HG02870 (cell line): ENCODE data around the gene FAM131C.

ENCODE experiments used
- ATAC-seq: cut with Tn5 transposase; IDR thresholded peaks from one replicate; pipeline ENCODE4 v1.9.1; 2021; ENCODE audit warnings: mild to moderate bottlenecking, moderate library complexity; ENCODE audit not compliant: unreplicated experiment

Gene FAM131C

DNA sequence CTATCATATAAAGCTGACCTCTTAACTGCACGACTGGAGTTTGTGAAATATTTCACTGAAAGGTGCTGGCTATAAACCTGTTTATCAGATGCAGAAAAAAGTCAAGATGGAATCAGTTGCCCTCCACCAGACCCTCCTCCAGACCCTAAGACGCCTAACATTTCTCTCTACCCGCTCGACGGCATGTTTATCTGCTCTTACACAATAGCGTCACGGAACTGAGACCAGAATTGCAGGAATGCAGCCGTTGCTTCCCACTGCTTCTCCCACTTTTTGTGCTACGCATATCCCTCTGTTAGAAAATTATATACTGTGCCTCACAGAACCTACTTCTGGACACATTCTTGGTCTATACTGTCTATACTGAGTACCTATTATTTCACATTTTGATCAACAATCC is 28.2 kb upstream of the FAM131C start:
- no peak for ATAC-seq

DNA sequence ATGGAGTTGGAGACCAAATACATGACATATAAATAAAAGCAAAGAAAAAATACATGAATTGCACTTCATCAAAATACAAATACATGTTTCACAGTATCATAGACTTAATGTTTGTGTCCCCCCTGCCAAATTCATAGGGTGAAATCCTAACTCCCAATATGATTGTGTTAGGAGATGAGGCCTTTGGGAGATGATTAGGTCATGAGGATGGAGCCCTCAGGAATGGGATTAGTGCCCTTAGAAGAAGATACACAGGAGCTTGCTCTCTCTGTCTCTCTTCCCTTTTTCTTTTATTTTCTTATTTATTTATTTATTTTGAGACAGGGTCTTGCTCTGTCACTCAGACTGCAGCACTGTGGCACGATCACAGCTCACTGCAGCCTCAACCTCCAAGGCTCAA is 26.0 kb upstream of the FAM131C start:
- ATAC-seq = no peak

DNA sequence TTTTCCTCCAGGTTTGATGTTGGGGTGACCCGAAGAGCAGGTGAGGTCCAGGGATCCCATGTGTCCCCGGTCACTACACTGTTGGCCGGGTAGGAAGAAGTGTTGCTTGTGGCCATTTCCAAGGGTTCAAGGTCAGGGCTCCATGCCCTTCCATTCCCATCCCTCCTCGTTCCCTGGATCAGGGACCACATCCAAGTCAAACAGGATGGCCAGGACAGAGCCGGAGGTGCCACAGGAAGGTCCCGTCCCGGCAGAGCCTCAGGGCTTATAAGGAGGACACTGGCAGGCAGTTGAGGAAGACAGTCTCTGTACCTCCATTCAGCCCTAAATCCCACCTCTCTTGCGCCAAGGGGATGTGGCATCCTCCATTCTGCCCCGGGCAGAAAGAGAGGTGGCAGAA is 22.0 kb upstream of the FAM131C start:
- ATAC-seq = no peak

DNA sequence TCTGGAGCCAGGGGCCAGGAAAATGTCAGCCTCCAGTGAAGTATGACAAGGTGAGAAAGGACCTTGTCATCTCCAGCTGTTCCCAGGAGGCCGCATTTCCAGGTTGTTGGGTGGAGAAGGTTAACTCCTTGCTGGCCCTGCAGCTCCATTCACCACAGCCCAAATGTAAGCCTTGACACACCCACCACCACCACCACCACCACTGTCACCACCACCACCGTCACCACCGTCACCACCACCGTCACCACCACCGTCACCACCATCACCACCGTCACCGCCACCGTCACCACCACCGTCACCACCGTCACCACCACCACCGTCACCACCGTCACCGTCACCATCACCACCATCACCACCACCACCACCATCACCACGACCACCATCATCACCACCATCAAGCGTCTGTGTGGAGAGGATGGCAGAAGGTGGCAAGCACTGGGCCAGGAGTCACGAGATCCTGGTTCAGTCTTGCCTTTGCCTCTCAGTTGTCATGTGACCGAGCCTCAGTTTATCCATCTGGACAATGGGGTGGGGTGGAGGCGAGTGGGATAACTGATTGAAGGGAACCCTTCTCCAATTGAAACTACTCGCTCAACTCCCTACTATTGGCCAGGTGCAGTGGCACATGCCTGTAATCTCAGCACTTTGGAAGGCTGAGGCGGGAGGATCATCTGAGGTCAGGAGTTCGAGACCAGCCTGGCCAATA is 21.2 kb upstream of the FAM131C start:
- no peak for ATAC-seq

DNA sequence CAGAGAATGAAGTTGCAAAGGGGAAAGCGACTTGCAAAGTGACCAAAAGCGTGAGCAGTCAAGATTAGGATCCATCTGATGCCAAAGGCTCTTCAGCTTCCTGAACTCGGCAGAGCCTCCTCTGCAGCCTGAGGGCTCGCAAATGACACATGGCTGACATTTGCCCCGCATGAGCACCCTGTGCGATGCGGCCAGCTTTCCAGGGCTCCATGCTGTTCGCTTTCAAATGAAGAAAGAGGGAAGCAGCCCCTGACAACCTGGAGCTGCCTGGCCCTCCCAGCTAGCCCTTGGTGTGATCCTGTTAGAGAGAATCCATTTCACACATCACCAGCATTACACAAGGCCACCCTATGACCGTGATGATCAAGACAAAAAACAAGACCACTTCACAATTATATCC is 20.2 kb upstream of the FAM131C start:
- ATAC-seq = no peak

DNA sequence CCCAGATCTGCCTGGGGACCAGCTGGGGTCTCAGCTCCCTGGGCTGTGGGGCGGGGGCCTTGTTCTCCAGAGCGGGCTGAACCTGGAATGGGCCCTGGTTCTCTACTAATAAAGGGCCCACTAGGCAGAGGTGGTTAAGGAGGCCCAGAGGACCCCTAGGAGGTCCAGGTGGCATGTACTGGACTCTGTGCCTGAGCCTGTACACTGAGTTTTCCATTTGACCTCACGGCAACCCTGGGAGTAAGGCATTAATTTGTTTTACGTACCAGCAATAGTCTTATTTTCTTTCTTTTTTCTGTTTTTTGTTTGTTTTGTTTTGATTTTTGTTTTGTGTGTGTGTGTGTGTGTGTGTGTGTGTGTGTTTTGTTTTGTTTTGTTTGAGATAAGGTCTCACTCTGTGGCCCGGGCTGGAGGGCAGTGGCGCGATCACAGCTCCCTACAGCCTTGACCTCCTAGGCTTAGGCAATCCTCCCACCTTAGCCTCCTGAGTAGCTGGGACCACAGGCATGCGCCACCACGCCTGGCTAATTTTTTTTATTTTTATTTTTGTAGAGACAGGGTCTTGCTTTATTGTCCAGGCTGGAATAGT is 19.6 kb upstream of the FAM131C start:
- no peak for ATAC-seq

DNA sequence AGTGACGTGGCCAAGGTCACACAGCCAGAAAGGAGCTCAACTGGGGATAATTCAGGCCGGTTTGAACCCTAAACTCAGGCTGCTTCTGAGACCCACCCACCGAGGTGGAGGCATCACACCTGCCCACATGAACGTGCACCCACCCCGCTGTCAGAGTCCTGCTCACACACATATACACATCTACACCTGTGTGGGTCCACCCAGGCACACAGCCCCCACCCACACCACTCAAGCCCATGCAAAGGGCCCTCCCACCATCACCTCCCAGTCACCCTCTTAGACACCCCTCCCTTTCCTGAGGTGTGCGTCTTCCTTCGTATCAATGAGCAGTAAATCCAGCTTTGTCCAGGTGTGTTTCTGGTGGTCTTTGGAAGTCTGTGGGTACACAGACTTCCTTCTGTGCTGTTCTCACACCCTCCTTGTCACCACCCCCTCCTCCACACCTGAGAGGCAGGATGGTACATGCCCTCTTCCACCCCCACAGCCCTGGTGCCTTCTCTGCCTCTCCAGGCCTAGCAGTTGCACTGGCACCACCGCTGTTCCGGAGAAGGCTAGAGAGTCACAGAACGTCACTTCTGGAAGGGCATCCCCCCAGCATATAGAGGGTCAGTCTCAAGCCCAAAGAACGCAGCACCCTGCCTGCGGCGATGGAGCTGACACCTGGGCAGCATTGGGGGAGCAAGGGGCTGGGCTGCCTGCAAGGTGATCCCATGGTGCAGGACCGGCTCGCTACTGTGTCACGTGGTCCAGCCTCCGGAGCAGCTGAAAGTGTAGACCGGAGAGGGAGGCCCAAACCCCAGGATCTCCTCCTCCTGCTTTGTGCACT is 18.9 kb upstream of the FAM131C start:
- ATAC-seq = no peak

DNA sequence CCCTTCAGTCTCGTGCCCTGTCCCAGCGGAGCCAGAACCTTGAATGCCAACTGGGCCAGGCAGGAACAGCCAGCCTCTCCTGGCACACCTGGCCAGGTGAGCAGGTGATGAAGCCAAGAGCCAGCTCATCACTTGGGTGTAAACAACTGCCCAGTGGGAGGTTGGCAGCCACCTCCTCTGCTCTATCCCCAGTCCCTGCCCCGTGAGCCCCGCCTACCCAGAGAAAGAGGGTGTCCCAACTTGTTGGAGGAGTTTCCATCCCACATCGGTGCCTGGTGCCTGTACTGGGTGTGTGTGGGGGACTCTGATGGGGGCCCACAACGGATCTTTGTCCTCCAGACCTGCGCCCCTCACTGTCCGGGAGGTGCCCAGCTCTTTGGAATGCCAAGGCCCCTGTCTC is 17.8 kb upstream of the FAM131C start:
- ATAC-seq = no peak

DNA sequence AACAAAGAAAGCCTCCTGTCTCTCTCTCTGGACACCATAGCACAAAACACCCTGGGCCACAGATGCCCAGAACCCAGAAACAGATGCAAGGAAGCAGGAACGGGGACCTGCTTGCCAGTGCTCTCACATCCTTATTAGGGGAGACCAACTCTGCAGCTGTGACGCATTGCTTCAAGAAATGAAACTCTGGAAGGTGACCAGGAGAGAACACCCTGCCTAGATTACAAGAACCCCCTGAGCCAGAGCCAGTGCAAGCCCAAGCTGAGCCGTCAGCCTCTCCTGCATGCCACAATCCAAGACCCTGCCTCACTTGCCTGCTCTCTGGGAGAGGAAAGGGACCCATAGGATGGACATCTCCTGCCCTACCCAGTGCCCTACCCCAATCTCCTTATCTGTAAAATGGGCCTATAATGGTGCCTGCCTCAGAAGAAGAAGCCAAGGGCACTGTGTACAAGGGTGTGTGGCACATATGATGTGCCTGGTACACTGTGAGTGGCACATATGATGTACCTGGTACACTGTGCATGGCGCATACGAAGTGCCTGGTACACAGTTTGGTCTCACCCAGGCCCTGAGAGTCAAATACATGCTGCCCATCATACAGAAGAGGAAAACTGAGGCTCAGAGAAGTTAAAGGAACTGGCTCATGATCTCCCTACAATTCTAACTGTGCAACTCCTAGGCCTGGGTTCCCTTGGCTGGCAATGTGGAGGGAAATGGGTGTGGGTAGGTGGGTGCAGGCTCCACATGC is 16.8 kb upstream of the FAM131C start:
- ATAC-seq = no peak

DNA sequence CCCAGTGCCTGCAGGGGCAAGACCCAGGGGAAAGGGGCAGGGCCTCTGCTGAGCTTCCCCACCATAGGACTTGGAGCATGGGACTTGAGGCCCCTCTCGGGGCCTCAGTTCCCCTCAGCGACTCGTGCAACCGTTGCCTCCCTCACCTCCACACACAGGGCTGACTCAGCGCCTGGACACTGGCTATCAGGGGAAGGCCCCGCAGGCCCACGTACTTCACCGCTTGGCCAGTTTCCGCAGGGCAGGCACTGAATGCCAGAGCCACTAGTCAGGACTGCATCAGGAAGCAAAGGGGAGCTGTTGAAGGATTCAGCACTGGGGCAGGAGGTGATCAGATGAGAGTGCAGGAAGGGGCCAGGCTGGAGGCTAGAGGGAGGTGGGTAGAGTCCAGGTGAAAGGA is 15.5 kb upstream of the FAM131C start:
- no peak for ATAC-seq

DNA sequence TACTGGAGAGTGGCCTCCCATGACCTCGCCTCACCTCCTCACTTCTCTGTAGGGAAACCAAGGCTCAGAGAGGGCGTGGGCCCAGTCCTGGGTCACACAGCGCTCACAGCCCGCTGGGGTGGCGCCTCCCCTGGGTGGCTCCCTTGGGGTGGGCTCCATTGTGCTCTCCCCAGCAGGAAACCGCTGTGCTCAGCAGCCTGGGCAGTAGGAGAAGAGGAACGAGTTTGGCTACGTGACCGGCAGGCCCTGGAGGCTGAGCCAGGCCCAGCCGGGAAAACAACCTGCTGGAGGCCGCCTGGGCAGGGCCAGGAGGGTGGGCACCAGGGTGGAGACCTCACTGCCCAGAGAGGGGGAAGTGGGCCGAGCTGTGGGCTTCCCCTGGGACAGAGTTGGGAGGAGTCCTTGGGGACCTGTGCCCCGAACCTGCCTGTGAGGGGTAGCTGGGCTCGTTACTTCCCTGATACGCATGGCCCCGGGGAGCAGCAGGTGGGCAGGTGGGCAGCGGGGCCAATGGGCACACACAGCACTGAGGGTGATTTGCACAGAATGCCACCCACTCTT is 15.0 kb upstream of the FAM131C start:
- no peak for ATAC-seq

DNA sequence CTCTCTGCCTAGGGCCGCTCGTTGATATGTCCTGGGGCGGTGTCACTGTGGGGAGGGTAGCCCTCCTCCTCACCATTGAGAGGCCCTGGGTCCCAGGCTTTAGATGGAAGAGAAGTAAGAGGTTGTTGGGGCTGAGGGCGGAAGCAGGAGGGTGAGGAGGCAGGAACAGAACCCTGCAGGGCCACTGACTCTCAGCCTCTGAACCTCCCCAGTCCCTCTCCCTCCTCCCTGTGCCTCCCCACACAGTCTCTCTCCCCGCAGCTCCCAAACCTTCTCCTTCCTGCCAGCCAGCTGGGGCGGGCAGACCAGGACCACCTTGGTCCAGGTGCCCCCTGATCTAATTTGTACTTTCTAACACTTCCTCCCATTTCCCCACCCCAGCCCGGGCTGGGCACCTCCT is 14.3 kb upstream of the FAM131C start:
- no peak for ATAC-seq

DNA sequence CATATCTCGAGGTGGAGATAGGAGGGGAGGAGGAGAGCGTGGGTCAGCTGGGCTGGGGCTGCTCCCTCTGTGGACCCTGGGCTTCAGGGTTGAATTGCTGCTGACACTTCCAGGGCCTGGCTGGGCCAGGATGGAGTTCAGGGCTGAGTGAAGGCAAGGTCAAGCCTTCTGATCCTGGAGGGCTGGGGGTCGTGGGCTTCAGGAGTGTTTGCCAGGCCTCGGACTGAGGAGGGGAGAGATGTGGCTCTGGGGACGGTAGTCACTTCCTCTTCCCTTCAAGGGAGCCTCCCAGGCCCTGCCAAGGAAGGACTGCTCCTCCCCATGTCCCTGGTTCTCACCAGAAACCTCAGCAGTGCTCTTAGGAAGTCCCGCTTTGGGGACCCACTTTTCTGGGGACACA is 12.1 kb upstream of the FAM131C start:
- ATAC-seq = no peak

DNA sequence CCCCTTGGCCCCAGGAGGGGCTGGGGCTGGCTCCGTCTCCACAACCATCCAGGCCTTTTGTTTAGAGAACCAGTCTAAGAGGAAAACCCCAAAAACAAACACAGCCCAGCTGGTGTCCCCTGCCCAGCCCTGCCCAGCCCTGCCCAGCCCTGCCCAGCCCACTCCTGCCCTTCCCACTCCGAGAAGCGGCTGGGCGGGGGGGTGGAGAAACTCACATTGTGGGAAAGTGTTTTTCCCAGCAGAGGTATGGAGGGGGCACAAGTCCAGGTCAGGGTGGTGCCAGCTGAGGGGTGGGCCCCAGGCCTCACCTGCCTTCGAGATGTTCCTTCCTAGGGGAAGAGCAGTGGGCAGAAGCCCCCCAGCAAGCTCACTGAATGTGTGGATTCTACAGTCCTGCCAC is 10.0 kb upstream of the FAM131C start:
- ATAC-seq = no peak

DNA sequence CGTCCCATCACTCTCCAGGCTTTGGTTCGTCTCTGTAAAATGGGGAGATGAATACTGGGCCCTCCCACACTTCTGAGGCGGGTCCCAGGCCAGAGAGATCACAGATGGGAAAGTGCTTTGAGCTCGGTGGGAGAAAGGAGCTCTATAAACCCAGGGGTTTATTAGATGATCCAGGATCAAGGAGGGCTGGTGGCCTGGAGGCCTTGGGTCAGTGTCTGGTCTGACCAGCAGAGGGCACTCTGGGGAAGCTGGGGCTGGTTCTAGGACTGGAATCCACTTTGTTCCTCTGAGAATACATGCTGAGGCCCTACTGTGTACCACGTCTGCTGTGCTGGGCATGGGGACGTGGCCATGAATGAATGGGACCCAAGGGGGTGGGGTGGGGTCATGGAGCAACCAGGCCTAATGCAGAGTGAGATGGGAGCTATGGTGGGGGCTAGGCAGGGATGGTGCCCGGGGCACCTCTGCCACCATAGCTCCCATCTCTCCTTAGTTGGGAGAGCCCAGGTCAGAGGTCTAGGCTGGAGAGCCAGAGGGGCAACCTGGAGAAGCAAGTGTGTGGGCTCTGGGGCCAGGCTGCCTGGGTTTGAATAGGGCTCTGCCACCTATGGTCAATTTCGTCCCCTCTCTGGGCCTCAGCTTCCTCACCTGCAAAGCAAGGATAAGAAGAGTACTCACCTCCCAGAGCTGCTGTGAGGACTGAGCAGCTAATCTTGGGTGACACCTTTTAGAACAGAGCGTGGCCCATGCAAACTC is 9.0 kb upstream of the FAM131C start:
- ATAC-seq = no peak

DNA sequence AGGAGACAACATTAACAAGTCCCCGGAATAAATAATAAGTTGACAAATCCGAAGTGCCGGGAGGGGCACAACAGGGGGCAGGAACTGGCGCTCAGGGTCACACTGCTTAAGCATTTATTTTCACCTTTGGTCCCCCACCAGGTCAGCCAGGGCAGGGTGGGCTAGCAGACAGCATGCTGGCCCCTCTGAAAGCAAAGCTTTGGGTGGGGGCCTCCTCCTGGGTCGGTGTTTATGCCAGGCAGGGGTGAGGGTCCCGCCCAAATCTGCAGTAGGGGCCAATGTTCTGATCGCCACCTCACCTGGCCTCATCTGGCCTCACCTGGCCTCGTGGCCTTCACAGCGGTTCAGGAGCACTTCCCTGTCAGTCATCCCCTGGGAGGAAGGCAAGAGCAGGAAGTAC is 8.2 kb upstream of the FAM131C start:
- ATAC-seq = no peak

DNA sequence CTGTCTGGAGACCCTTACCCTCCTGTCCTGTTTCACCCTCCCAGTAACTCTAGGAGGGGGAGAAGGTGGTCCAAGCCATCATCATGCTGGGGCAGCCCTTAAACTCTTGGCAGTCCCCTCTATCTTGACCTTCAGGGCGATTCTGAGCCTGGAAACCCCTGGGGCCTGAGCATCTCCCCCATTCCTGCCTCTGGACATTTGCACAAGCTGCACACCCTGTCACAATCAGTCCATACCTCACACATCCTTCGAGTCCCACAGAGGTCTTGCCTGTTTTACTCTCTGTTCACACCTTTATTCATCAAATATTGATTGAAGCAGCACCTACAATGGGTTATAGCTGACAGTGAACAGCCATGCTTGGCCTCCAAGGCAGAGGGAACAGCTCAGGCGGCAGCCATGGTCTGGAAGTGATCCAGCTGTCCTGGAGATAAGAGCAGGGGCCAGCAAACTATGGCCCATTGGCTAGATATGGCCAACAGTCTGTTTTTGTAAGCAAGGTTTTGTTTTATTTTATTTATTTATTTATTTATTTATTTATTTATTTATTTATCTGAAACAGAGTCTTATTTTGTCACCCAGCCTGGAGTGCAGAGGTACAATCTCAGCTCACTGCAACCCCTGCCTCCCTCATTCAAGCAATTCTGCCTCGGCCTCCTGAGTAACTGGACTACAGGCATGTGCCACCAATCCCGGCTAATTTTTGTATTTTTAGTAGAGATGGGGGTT is 7.1 kb upstream of the FAM131C start:
- ATAC-seq = no peak

DNA sequence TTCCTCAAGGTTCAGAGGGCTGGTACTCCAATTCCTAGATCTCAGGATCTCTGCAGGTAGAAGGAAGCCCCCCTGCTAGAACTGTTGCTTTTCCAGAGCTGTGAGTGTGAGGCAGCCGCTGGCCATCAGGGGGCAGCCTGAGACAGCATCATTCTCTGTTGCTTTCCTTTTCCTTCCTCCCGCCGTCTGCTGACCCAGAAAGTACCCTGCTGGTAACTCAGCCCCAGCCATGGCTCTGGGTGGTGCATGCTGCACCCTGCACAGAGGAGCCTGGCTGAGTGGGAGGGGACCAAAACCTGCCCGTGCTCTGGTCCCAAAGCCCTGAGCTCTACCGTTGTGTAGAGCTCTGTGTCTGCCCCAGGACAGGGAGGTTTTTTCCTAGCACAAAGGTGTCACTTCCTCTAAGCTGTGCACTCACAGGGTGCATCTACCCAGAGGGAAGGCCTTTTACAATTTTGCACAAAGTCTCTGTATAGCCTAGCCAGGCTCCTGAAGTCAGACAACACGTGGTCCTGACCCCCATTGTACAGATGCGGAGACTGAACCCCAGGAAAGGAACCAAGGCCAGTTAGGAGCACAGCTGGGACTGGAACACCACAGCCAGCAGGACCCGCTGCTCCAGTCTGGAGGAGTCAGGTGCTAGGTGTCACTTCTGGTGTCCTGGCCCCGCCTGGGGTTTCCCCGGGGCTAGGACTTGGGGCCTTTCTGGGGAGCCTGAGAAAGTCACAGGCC is 5.6 kb upstream of the FAM131C start:
- ATAC-seq = no peak
